Measurements from ENCODE around the gene MOSMO.

- TF ChIP-seq POLR2A (IDR thresholded peaks at IDR 0.05; ENCODE audit: low read depth, low read length), result no peak
- TF ChIP-seq, protein P1, sequence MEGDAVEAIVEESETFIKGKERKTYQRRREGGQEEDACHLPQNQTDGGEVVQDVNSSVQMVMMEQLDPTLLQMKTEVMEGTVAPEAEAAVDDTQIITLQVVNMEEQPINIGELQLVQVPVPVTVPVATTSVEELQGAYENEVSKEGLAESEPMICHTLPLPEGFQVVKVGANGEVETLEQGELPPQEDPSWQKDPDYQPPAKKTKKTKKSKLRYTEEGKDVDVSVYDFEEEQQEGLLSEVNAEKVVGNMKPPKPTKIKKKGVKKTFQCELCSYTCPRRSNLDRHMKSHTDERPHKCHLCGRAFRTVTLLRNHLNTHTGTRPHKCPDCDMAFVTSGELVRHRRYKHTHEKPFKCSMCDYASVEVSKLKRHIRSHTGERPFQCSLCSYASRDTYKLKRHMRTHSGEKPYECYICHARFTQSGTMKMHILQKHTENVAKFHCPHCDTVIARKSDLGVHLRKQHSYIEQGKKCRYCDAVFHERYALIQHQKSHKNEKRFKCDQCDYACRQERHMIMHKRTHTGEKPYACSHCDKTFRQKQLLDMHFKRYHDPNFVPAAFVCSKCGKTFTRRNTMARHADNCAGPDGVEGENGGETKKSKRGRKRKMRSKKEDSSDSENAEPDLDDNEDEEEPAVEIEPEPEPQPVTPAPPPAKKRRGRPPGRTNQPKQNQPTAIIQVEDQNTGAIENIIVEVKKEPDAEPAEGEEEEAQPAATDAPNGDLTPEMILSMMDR (IDR thresholded peaks at IDR 0.05; ENCODE audit: extremely low read depth in 1 of 2, insufficient read depth in 1 of 2, low read depth in 1 of 2, low read length in 2 of 2), result no peak
- no peak for TF ChIP-seq POLR2AphosphoS5 (IDR thresholded peaks at IDR 0.05; ENCODE audit: insufficient read depth, low read depth, low read length)
- TF ChIP-seq EZH2 (IDR thresholded peaks at IDR 0.05; ENCODE audit: borderline replicate concordance, low read depth, low read length, severe bottlenecking), result no peak
- no peak for TF ChIP-seq MYC (IDR thresholded peaks at IDR 0.05; ENCODE audit: low read depth, low read length)
- TF ChIP-seq MAX (IDR thresholded peaks at IDR 0.05; ENCODE audit: insufficient read depth, insufficient read length), result no peak
- TF ChIP-seq JUN (IDR thresholded peaks at IDR 0.05; ENCODE audit: borderline replicate concordance, insufficient read depth, insufficient read length, low read depth), result no peak
- no peak for TF ChIP-seq FOS (IDR thresholded peaks at IDR 0.05; ENCODE audit: borderline replicate concordance, insufficient read depth, low read length)
- TF ChIP-seq GATA2 (IDR thresholded peaks at IDR 0.05; ENCODE audit: insufficient read depth, insufficient read length, low read depth, low read length), result no peak
Measured at GRCh38 chr16:22070361-22071330, 62.7 kb downstream of the MOSMO start.

Data from endothelial cell of umbilical vein (primary cell).